Measurements from ENCODE around the gene RANBP3.

GRCh38 chr19:5972355-5972731 is 5.6 kb downstream of the RANBP3 start:
- TF ChIP-seq EZH2 (IDR thresholded peaks at IDR 0.05; ENCODE audit: borderline replicate concordance, low read length) = no peak
- TF ChIP-seq CTCF (conservative IDR thresholded peaks at IDR 0.05 in 1 of 2, IDR thresholded peaks at IDR 0.05 in 1 of 2; ENCODE audit: extremely low read depth in 1 of 2, insufficient read depth in 1 of 2, low read depth in 1 of 2, low read length in 2 of 2) = no peak
